K562 (cell line): Measurements from ENCODE around the gene VASH2. TPM values are rescaled to one million over a fixed set of nuclear protein-coding genes. Genes with fewer than 3 reads are reported as not detected.

Experiments used
- ATAC-seq: fragments of 200-7000 bp; cut with Tn5 transposase; 3 replicates; pipeline ENCODE4 v1.9.1; 2020; ENCODE audit warnings: moderate library complexity
- BruUV-seq: library from RNA; stranded (reverse); fragments of 400-500 nt; replicated peaks from 2 replicates; lab custom pipeline; 2021; lab: Mats Ljungman, UMichigan
- CTCF ChIA-PET: fragments of 300-600 bp; formaldehyde crosslinking; extraction: SDS; loops from one replicate; lab custom pipeline; 2021; ENCODE audit warnings: low intra/inter-chr PET ratio; lab: Yijun Ruan, JAX
- POLR2A ChIA-PET: fragments of 300-600, 350-650 bp; sonication (Branson Sonifier 250); formaldehyde crosslinking; extraction: SDS; loops from one replicate; lab custom pipeline; 2021; ENCODE audit warnings: antibody characterized with exemption, inconsistent platforms; lab: Yijun Ruan, JAX
- DNase-seq, 4 experiments: peaks; one replicate each; pipeline versions ENCODE4 v3.0.0 to v3.0.0-alpha.2; 2011 to 2018; ENCODE audit warnings: low spot score in 3 of 4, mixed read lengths in 3 of 4; ENCODE audit errors: extremely low read depth in 1 of 4
- FAIRE-seq: peaks from 2 replicates; lab custom pipeline; 2011; peaks lifted over from hg19 to GRCh38; lab: Jason Lieb, UNC
- H2AFZ ChIP-seq: 2 replicates; pipeline ENCODE4 v1.6.0; 2011; ENCODE audit warnings: low read depth, low read length, control low read depth, inconsistent platforms
- H3K27ac ChIP-seq: fragments of 200-600 bp; 3 replicates; pipeline ENCODE4 v1.8.0; 2011; ENCODE audit warnings: low read depth, mild to moderate bottlenecking, control low read depth, inconsistent platforms, low read length, moderate library complexity, mixed read lengths; ENCODE audit errors: extremely low read depth
- H3K27me3 ChIP-seq, 2 experiments: fragments of 300-600 bp in 1 of 2; 2 replicates in 1 of 2; 3 replicates in 1 of 2; pipeline versions ENCODE4 v1.6.0 to v1.8.0; 2011; ENCODE audit warnings: inconsistent platforms in 2 of 2, low read length in 2 of 2, mild to moderate bottlenecking in 1 of 2, mixed read lengths in 1 of 2, moderate library complexity in 1 of 2; ENCODE audit not compliant: control insufficient read depth in 2 of 2, insufficient read depth in 2 of 2
- H3K36me3 ChIP-seq: fragments of 300-600 bp; 3 replicates; pipeline ENCODE4 v1.8.0; 2011; ENCODE audit warnings: mild to moderate bottlenecking, low read length, inconsistent platforms; ENCODE audit not compliant: control insufficient read depth, insufficient read depth
- H3K4me1 ChIP-seq, 2 experiments: fragments of 200-600 bp in 1 of 2; replicated peaks in 1 of 2; 2 replicates in 1 of 2; 3 replicates in 1 of 2; pipeline versions ENCODE4 v1.5.1 to v1.8.0; 2011; ENCODE audit warnings: inconsistent platforms in 2 of 2, low read length in 2 of 2, mild to moderate bottlenecking in 1 of 2, mixed read lengths in 1 of 2, moderate library complexity in 1 of 2; ENCODE audit not compliant: control insufficient read depth in 2 of 2, insufficient read depth in 2 of 2
- H3K4me2 ChIP-seq: 2 replicates; pipeline ENCODE4 v1.6.1; 2011; ENCODE audit warnings: low read length, control low read depth, inconsistent platforms, mixed read lengths; ENCODE audit not compliant: insufficient read depth
- H3K4me3 ChIP-seq: fragments of 200-600 bp; sonication (generic), shearing (Covaris generic); 2 replicates; pipeline ENCODE4 v1.5.1; 2016; ENCODE audit warnings: control low read depth, inconsistent platforms
- H3K79me2 ChIP-seq: fragments of 200-600 bp; 3 replicates; pipeline ENCODE4 v1.8.0; 2011; ENCODE audit warnings: low read length, inconsistent platforms; ENCODE audit not compliant: control insufficient read depth, insufficient read depth
- H3K9ac ChIP-seq, 2 experiments: 2 replicates each; pipeline versions ENCODE4 v1.6.0 to v1.6.1; 2011; ENCODE audit warnings: low read depth in 2 of 2, low read length in 2 of 2, control low read depth in 1 of 2, inconsistent platforms in 1 of 2, mild to moderate bottlenecking in 1 of 2, mixed read lengths in 1 of 2; ENCODE audit not compliant: insufficient read depth in 1 of 2
- H3K9me1 ChIP-seq: one replicate; pipeline ENCODE4 v1.6.0; 2011; ENCODE audit warnings: inconsistent platforms, mild to moderate bottlenecking, low read length, moderate library complexity; ENCODE audit not compliant: control insufficient read depth, insufficient read depth
- H3K9me3 ChIP-seq: replicated peaks from 2 replicates; pipeline ENCODE4 v1.5.1; 2011; ENCODE audit warnings: low read depth, low read length, inconsistent platforms; ENCODE audit not compliant: control insufficient read depth, insufficient read depth
- H4K20me1 ChIP-seq: replicated peaks from 2 replicates; pipeline ENCODE4 v1.6.1; 2011; ENCODE audit warnings: low read length, inconsistent platforms, mixed read lengths; ENCODE audit not compliant: control insufficient read depth, insufficient read depth
- CBFA2T3 ChIP-seq: fragments of 450-650 bp; IDR thresholded peaks from 2 replicates; pipeline ENCODE4 v1.6.1; 2017
- CREB3L1 ChIP-seq: fragments of 450-650 bp; IDR thresholded peaks from 2 replicates; pipeline ENCODE4 v1.6.1; 2014; ENCODE audit warnings: low read depth, mild to moderate bottlenecking, moderate library complexity, borderline replicate concordance
- GABPB1 ChIP-seq: sonication (generic); formaldehyde crosslinking; IDR thresholded peaks from 2 replicates; pipeline ENCODE4 v1.8.0; 2022; ENCODE audit warnings: mild to moderate bottlenecking, missing genetic modification reagents
- RFX1 ChIP-seq: fragments of 450-650 bp; IDR thresholded peaks from 2 replicates; pipeline ENCODE4 v1.6.1; 2016; ENCODE audit warnings: mild to moderate bottlenecking, moderate library complexity
- TRIM24 ChIP-seq, 2 experiments: fragments of 450-650 bp; IDR thresholded peaks; 2 replicates each; pipeline ENCODE4 v1.6.1; 2016
- VEZF1 ChIP-seq: fragments of 200-800 bp; sonication (Bioruptor generic); IDR thresholded peaks from 2 replicates; pipeline ENCODE4 v1.6.1; 2017; ENCODE audit warnings: missing genetic modification characterization, missing compliant biosample characterization
- ZNF398 ChIP-seq: fragments of 250-450 bp; sonication (Bioruptor Pico); IDR thresholded peaks from 2 replicates; pipeline ENCODE4 v1.8.0; 2021; ENCODE audit warnings: moderate library complexity, mild to moderate bottlenecking, inconsistent platforms
- WGBS: fragments of 100-300 bp; shearing (Covaris generic); methylation state at CpG from one replicate; pipeline ENCODE4 v1.1.6; 2016; ENCODE audit warnings: low coverage, mixed read lengths; ENCODE audit not compliant: insufficient coverage; ENCODE audit errors: missing lambda C conversion rate; 5-methylcytosine and 5-hydroxymethylcytosine counted together
- in situ Hi-C: fragments of 300-500 bp; cut with MboI; formaldehyde crosslinking; loops from 4 replicates; pipeline ENCODE4 v1.15.0; 2018; ENCODE audit warnings: inconsistent platforms, mixed read lengths
- intact Hi-C: fragments of 100-400 bp; cut with micrococcal nuclease; formaldehyde crosslinking; loops from 2 replicates; pipeline ENCODE4 v1.14.2; 2022
- polyA plus RNA-seq, 8 experiments: library from polyadenylated mRNA; depleted of rRNA in 4 of 8; stranded (reverse) in 5 of 8; unstranded in 3 of 8; fragments of >200 nt; fragmentation: Nextera tagmentation in 2 of 8; fragmentation: Illumina TruSeq in 1 of 8; extraction: Ambion mirVana in 2 of 8; extraction: Trizol in 1 of 8; gene quantifications; 2 replicates each; pipeline versions ENCODE4 v1.2.1 to v1.2.3, GENCODE V29; 2011 to 2014; ENCODE audit warnings: inconsistent platforms in 1 of 8, missing spikeins in 1 of 8
- total RNA-seq, 7 experiments: library from RNA; depleted of rRNA in 6 of 7; stranded (reverse); fragments of >200 nt in 6 of 7; fragmentation: Illumina TruSeq in 2 of 7; extraction: Trizol in 2 of 7; gene quantifications; 2 replicates each; pipeline versions ENCODE4 v1.2.1 to v1.2.3, GENCODE V29; 2011 to 2021; ENCODE audit warnings: low replicate concordance in 1 of 7

Gene VASH2
- total and polyA plus RNA-seq, 9 of the 15 experiments (the other 6 are each of a cell fraction or from before 2014, with no cell fraction given) = 0.04 to 0.40 (median 0.10) TPM; not detected in 1

- no peak overlapping the region for H2AFZ ChIP-seq
- DNase-seq (no peak), ATAC-seq (no peak), FAIRE-seq (no peak)
- H3K4me3 ChIP-seq = no peak overlapping the region
- no peaks in the 10 kb centered on the region for H3K9me1 ChIP-seq
- no peaks in the 10 kb centered on the region for H3K9me3 ChIP-seq
- H3K79me2 ChIP-seq = no peaks in the 10 kb centered on the region
- in situ Hi-C loops = loop anchor here (10.0 kb wide), 1 partner anchor 518 kb away; no protein-coding TSS in a partner anchor
- POLR2A ChIA-PET = interaction anchor here (1.7 kb wide), 1 partner anchor 13 kb away, joined by 4 read pairs; no protein-coding TSS in a partner anchor
- TF ChIP-seq TRIM24 (IDR thresholded peaks at IDR 0.05) (no peak), RFX1 (peak; percentile 66)
- no peak overlapping the region for H3K4me2 ChIP-seq
- H3K27me3 ChIP-seq = peaks cover 31 to 68% of the 10 kb centered on the region in 2 experiments; a peak in 4 of 5 replicates
- CTCF ChIA-PET = no interaction called here
- no TSS peak for BruUV-seq
- H3K4me1 ChIP-seq = no peaks in the 10 kb centered on the region
- H4K20me1 ChIP-seq = 0 out of 2 replicates have a peak, but pooled peaks cover 6% of the 10 kb centered on the region
- H3K9ac ChIP-seq = no peak overlapping the region
- 4% methylated on average over 6 of the region's 6 CpGs for WGBS
- intact Hi-C loops = loop anchor here (5.0 kb wide), 1 partner anchor 315 kb away; no protein-coding TSS in a partner anchor
- no peak overlapping the region for H3K27ac ChIP-seq
- H3K36me3 ChIP-seq = no peaks in the 10 kb centered on the region
Observed at GRCh38 chr1:212982430-212983152, 32.2 kb downstream of the VASH2 start.

- TF ChIP-seq CREB3L1 = no peak
- TF ChIP-seq ZNF398 (CRISPR knock-in tag) = no peak
- no peak for TF ChIP-seq VEZF1 (CRISPR knock-in tag)
- TF ChIP-seq CBFA2T3 = no peak
- TF ChIP-seq GABPB1 (CRISPR knock-in tag) = no peak
- Histone ChIP-seq H3K9me1 (no peaks in the 10 kb centered on the region), H3K4me1 (no peaks in the 10 kb centered on the region), H3K36me3 (no peaks in the 10 kb centered on the region), H2AFZ (no peak overlapping the region), H3K27me3 (peaks cover 27 to 59% of the 10 kb centered on the region in 2 experiments; a peak in 4 of 5 replicates), H3K4me2 (no peak overlapping the region), H3K9ac (no peak overlapping the region), H3K27ac (no peak overlapping the region), H4K20me1 (0 out of 2 replicates have a peak, but pooled peaks cover 6% of the 10 kb centered on the region), H3K9me3 (no peaks in the 10 kb centered on the region), H3K79me2 (no peaks in the 10 kb centered on the region), H3K4me3 (no peak overlapping the region)
- POLR2A ChIA-PET = no interaction called here
- DNase-seq (no peak), FAIRE-seq (no peak), ATAC-seq (no peak)
- CTCF ChIA-PET = no interaction called here
- intact Hi-C loops (loop anchor here (5.0 kb wide), 1 partner anchor 316 kb away; no protein-coding TSS in a partner anchor), in situ Hi-C loops (loop anchor here (10.0 kb wide), 1 partner anchor 519 kb away; no protein-coding TSS in a partner anchor)
- 0% methylated on average over 3 of the region's 3 CpGs for WGBS
- BruUV-seq = no TSS peak
Observed at GRCh38 chr1:212983482-212983881, 33.1 kb downstream of the VASH2 start.
